GM19193 (cell line): ENCODE data around the gene ADAMTS16.

Source experiments
- POLR2A ChIP-seq: IDR thresholded peaks from 4 replicates; pipeline ENCODE4 v1.6.1; 2011; ENCODE audit not compliant: insufficient read depth, insufficient read length; ENCODE audit errors: extremely low read depth

Gene ADAMTS16

DNA sequence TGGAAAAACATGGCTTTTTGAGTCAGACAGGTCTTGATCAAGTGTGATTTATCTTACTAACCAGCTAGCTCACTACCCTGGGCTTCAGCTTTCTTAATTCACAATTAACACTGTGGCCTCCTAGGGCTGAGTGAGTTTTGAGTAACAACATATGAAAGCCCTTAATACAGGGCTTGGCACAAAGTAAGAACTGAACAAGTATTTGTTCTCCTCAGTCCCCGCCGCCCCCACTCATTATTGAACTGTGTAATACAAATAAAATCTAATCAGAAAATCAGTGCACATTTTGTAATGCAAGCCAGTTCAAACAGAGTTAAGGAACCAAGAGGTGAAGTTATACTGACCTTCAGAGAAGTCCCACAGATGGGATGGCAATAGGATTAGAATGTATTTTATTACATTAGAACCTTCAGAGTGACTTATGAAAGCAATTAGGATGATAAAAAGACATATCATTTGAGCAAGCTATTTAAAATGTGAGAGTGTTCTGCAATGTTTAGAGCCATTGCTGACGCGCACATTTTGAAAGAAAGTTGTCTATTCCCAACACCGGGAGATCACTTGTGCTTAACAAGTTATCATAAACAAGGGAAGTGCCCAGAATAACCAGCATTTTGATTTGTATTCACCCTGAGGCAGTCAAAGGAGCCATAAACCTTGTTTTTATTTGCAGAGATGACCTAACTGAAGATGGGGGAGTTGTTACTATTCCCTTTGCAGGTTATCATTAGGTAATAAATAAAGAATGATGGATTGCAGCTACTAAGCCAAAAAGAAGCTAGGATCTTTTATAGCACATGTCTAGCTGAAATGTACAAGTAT, 19.4 kb downstream of the ADAMTS16 start:
- TF ChIP-seq POLR2A, result no peak

DNA sequence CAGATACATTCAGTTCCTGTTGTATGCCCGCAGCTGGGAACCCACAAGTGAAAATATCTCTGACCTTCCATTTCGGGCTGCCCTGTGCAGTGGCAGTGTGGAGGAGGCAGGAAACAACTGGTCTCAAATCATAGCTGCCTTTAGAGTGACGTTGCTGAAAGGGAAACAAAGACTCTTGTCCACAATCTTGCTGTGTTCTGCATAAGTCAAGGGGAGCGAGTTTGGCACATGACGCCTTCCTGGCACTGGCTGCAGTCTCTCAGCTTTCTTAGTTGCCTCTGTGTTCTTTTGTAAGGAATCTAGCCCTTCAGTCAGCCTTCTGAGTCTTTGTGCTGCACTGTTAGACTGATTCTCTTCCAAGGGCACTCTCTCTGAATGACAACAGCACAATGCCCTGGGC, 24.0 kb downstream of the ADAMTS16 start:
- TF ChIP-seq POLR2A, result no peak

DNA sequence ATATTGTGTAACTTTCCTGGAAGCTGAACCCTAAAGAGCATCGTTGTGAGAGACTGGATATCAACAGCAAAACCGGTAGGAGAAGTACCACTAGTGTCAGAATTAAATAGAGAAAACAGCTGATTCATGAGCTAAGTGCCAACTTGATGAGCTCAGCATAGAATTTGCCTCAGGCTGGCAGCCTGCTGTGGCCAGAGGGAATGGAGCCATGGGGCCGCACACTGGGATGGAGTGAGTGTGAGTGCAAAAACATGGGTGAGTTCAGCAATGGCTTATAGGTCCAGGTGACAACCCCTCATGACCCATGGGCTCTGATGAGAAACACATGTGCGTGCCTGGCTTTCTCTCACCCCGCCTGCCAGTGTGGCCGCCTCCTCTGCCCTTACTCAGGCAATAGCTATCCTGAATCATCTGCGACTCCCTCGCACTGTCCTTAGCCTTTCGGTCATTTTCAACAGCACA, 25.4 kb downstream of the ADAMTS16 start:
- no peak for TF ChIP-seq POLR2A

DNA sequence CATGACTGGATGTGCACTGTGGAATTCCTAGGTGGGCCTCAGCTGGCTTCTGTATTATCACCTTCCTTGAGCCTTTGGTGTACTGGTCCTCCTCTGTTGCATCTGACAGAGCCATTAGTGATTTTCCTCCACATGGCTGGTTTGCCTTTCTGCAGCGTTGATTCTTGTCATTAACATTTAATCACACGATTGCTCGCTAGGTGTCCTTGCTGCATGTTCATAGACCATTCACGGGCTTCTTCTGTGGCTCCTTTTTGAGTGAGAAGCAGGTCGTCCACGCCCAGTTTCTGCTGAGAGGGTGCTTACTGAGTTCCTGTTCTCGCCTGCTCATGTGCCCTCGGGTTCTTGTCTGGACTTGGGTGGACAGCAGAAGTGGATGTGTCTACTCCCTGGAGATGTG, 29.3 kb downstream of the ADAMTS16 start:
- no peak for TF ChIP-seq POLR2A

DNA sequence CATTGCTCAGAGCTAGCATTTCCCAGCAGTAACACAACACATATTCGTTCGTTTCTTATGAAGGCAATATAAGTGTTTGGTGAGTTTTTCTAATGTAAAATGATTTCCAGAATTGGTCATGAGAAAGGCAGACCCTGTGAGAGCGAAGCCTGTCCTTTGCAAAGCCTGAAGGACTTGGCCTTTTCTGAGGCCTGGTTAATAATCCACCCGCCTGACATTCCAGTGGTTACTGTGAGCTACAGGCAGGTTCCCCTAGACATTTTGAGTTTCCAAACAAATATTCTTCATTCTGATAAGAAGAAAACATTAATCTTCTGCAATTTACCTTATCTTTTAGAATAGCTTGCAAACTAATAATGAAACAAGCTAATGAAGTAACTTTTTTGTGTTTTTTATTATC, 38.0 kb downstream of the ADAMTS16 start:
- TF ChIP-seq POLR2A, result no peak

DNA sequence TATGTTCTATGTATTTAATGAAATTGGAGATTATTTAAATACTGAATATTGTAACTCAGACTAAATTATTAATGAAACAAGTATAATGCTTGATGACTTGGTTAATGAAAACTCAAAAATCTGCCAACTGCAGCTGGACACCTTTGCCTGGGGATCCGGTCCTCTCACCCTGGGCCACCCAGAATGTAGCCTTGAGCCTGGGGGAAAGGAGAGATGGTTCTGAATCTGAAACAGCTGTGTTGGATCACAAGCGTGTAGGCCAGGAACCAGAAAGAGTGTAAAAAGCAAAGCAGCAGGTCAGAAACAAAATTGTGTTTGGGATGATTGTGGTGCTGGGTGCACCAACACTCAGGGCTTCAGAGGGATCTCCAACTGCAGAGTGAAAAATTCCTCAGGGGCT, 38.5 kb downstream of the ADAMTS16 start:
- TF ChIP-seq POLR2A, result no peak

DNA sequence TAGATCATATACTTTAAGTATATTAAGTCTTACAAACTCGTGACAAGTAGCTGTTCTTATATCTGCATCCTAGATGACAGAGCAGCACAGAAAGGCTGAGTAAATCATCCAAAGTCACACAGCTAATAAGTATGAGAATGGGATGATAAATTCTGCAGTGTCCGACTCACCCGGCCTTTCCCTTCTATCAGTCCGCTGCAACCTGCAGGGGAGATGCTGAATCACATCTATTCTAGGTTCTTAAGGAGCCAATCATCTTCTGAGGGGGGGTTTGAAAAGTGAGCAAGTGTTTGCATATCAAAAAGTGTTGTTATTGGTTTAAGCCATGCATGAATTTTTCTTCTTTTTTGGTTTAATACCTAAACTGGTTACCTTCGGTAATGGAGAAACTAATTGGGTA, 38.9 kb downstream of the ADAMTS16 start:
- no peak for TF ChIP-seq POLR2A

DNA sequence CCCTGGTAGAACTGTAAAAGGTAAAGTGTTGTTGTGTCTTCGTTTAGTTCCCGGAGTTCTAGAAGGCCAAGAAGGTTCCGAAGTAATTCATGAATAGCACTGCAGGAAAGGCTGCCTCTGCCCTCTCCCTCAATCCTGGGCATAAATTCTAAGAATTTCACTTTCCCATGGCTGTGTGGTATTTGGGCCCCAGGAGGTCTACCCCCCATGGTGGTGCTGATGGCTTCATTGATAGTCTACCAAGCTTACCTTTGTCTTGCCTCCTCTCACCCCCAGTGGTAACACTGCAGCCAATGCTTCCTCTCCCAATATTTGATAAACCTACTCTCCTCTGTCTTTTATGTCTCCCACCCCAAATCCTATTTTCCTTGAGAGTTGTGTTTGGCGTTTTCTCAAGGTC, 39.5 kb downstream of the ADAMTS16 start:
- no peak for TF ChIP-seq POLR2A

DNA sequence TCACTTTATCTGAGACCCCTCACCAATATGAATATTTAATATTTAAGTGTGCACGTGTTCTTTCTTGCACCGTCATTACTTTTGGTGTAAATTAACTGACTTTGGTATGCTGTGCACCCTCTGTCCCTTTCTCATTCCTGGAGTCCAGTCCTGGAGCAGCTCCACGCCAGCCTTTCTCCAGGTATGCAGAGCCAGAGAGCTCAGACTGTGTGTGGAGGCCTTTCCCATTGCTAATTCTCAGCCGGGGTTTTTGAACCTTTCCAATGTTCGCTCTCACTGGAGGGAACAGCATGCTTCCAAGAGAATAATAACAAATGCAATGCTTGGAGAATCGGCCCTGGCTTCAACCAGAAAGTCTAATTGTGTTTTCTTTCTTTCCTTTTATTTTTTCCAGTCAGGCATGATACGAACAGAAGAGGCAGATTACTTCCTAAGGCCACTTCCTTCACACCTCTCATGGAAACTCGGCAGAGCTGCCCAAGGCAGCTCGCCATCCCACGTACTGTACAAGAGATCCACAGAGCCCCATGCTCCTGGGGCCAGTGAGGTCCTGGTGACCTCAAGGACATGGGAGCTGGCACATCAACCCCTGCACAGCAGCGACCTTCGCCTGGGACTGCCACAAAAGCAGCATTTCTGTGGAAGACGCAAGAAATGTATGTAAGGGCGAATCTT, 41.7 kb downstream of the ADAMTS16 start:
- TF ChIP-seq POLR2A, result no peak

DNA sequence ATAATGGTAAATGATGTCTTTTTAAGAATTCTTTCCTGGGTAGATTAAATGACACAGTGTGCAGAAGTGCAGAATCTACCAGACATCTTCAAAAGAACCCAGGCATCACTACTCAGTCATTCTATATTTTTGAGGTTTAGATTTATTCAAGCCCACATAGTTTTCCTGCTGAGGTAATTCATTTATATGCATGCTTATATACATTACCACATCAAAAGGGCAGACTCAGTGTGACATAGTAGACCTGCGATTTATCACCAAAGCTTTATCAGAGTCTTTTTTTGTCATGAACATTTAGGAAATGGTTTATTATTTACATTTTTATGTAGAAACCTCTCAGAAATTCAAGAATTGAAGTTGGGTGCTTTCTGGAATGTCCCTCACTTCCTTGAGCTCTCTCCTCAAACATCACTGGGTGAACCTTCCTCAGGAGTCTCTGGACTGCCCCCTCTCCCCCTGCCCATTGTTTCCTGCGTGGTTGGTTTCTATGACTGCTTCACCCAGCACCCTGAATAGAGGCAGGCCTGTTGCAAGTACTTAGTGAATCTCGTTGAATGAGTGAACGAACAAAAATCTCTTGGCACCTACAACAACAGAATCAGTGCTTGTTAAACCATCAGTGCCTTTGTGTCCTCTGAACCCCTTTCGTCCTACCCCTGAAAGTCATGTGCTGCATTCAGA, 42.5 kb downstream of the ADAMTS16 start:
- TF ChIP-seq POLR2A, result no peak

DNA sequence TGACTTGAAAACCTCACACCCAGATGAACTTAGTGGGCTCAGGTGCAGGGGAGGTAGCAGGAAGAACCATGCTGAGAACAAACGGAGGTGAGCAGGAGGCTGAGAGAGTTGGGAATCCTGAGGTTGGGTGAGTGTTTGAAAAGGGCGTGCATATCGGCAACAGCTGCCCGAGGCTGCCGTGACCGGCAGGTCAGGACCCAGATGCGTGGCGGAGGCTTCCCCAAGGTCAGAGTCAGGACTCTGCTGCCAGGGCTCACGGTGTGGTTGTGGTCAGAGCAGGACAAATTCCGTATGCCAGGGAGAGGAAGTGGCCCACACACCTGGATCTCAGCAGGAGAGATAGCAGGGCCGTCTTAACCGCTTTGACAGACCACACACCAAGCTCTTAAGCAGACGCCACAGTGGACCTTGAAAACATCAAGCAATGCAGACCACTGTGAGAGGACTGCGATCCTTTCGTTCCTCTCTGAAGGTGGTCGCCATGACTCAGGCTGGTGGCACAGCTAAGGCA, 43.1 kb downstream of the ADAMTS16 start:
- TF ChIP-seq POLR2A, result no peak

DNA sequence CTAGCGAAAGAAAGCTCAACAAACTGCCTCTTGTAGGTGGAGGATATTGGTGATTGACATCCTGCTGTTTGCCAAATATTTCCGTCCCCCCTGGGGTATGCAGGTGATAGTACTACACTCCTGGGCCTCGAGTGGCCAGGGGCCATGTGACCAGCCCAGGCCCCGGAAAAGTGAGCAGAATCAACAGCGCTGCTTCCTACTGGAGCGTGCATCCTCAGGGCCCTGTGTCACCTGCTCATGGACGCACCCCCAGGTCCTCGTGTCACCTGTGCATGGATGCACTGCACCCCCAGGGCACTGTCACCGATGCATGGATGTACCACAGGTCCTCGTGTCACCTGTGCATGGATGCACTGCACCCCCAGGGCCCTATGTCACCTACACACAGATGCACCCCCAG, 43.8 kb downstream of the ADAMTS16 start:
- TF ChIP-seq POLR2A, result no peak

DNA sequence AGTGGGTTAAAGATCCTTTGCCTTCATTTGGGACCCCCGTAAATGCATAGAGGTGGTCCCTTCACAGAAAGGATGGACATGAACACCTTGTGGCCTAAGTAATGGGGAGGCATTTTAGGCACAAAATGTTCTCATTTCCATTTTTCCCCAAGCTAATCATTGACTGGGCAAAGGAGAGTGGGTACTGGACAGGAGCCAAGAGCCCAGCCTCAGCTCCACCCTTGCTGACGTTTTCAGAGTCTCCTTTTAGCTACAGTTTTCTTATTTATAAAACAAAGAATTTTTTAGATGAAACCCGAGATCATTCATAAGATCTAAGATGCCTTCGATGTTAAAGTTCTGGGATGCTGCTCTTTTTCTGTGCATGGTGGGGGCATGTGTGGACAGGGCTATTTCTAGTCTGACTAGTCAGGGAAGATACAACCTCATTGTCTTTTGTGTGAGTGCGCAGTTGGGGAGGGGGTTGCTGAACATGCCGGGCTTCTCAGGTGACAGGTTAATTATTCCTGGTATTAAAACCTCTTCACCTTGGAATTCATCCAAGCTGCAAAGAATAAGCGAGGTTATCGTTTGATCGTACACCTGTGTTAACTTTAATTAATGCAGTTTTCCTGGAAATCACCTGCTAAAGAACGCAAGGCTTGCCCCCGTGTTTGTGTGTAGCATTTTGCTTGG, 48.4 kb downstream of the ADAMTS16 start:
- TF ChIP-seq POLR2A, result no peak

DNA sequence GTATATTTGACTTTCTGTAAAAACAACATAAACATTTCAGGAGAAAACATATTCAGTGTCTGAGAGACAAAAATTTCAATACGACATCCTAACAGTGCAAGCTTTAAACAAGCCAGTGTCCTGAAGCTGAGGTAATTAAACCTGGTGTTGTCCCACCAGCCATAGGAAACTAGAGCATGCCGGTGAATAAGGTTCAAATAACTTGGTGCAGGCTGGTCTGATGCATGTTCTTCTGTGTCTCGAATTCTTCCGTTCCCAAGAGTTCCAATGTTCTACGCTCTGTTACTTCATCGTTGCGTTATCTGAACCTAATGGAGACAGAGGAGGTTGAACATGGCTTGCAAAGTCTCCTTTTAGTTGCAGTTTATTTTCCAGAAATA, 48.9 kb downstream of the ADAMTS16 start:
- no peak for TF ChIP-seq POLR2A

DNA sequence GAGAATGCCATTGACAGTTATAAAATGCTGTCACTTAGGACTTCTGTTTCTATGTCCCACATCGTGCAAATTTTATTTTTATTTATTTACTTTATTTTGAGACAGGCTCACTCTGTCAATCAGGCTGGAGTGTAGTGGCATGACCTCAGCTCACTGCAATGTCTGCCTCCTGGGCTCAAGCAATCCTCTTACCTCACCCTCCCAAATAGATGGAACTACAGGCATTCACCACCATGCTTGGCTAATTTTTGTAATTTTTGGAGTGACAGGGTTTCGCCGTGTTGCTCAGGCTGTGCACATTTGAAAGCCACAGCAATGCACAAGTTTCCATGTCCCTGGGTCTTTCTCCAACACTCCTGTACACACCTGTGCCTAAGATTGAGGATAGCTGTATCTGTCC, 51.8 kb downstream of the ADAMTS16 start:
- TF ChIP-seq POLR2A, result no peak
